ENCODE measurements around the gene TMEM59.
A peak's percentile ranks its signal among the peaks of the same experiment; 100 is the strongest.
"Not testable (repeated sequence)": the region's sequence is repeated elsewhere in the genome, so short reads cannot be mapped to it uniquely, and the experiment has no call there.

The TMEM59 gene

DNA sequence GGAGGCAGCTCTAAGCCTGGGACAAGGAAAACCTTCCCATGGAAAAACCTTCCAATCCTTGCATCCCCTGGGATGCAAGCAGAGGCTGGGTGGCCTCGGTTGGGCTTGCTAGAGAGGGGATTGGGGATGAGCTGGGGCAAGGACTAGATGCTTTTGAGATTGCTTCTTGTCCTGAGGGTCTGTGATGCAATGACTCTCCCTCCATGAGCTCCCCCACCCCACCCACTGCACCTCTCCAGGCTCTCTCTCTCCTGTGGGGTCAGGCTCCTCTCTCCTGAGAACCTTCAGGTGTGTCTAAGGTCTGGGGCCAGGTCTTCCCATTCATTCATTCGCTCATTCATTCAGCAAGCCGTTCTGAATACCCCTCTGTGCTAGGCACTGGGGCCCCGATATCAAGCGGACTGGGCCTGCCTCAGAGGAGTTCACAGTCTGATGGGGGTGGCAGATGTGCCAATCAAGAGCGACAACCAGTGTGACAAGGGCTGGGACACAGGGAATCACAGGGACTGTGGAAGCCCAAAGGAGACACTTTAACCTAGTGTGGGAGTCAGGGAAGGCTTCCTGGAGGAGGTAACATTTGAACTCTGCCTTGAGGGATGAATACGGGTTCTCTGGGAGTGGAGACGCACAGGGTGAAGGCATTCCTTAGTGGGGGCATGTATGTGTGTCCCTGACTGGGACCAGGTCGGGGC, 41.5 kb downstream of the TMEM59 start:
- DNase-seq: no peak

DNA sequence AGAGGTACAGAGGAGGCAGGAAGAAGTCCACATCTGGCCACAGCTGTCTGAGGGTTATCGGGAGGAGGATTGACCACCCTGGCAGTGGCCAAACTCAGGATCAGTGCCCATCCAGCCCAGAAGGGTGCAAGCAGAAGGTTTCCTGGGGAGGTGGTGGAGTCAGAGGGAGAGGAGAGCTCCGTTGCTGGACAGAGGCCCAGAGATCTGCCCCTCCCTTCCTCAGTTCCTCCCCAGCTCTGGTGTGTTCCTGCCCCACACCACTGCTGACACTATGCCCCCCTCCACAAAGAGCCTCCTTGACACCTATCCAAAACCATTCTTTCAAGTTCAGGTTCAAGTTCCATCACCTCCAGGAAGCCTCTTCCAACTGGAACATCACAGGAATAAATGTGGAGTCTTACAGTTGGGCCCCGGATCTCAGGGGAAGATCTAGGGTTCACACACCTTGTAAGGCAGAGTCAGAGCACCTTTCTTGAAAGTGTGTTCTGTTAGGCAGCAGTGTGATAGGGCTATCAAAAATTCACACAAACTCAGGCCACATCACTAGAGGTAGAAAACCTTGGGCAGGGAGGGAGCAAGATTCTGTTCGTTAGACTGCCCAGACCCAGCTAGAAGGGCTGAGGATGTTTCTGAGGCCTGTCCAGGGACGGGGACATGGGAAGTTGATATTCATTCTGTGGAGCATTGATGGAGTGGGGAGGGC, 42.4 kb downstream of the TMEM59 start:
- no peak for DNase-seq

DNA sequence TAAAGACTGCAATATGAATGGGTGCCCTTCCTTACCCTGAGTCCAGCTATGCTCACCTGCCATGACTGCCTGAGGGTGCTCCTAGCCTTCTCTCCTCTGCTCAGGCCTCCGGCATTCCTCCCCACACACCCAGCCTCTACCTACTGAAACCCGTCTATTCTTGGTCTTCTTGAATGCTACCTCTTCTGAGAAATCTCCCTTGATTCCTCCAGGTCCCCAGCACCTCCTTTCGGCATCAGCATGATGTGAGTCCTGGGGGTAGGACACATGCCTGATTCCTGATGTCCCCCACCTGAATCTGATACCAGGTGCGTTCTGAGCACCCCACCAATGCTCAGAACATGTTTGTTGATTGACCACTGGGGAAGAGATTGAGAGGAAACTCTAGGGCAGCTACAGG, 43.6 kb downstream of the TMEM59 start:
- no peak for DNase-seq

DNA sequence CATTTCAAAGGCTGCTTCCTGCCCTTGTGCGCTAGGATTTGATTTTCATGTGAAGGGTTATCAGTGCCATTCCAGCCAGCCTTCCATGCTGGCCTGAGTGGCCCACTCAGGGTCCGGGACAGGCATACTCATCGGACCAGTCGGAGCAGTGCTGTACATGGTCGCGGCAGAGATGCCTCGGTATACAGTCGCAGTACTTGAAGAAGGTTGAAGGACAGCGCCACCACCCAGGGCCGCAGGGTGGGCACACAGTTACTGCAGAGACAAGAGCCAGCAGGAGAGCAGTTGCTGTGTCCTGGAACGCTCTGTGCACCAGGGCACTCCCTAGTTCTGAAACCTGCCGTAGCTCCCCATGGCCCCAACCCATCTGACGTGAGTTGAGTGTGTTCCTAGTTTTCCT, 44.1 kb downstream of the TMEM59 start:
- no peak for DNase-seq

DNA sequence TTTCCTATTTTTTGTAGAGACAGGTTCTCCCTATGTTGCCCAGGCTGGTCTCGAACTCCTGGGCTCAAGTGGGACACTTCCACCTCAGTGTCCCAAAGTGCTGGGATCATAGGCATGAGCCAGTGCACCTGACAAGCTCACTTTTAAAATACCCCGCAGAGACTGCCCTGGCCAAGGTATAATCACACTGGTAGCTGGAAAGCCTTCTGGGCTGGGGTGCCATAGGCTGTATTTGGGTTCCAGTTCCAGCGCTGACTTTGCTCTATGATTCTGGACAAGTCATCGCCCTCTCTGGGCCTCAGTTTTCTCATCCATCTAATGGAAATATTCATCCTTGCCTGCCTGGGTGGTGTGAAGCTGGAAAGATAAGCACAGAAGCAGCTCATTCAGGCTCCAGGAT, 45.4 kb downstream of the TMEM59 start:
- DNase-seq: no peak

DNA sequence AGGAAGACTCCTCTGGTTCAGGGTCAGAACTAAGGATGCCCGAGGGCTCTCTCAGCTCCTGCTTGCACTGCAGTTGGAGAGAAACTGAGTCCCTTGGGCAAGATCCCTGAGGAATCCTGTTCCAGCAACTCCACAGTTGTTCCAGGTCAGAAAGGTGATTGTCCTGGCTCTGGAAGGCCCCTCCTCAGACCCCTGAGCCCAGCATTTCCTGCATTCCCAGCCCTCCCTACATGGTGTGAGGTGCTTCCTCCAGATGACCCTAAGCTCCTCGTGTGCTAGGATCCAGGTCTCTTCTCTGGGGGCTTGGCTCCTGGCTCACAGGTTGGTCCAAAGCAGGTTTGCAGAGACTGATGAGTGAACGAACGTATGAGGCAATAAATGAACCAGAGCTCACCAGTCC, 46.5 kb downstream of the TMEM59 start:
- DNase-seq: no peak

DNA sequence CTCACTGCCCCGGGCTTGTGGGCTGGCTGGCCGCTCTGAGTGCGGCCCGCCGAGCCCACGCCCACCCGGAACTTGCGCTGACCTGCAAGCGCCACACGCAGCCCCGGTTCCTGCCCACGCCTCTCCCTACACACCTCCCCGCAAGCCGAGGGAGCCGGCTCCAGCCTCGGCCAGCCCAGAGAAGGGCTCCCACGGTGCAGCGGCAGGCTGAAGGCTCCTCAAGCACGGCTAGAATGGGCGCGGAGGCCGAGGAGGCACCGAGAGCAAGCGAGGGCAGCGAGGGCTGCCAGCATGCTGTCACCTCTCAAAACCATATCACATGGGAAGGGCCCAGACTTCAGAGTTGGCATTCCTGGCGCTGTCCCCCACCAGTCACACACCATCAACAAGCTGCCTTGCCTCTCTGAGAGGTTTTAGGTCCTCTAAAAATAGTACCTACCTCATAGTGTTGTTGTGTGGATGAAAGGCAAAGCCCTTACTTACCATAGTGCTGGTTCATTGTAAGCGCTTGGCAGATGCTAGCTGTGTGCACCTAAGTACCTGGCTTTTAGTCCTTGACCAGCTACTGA, 48.4 kb downstream of the TMEM59 start:
- no peak for DNase-seq

DNA sequence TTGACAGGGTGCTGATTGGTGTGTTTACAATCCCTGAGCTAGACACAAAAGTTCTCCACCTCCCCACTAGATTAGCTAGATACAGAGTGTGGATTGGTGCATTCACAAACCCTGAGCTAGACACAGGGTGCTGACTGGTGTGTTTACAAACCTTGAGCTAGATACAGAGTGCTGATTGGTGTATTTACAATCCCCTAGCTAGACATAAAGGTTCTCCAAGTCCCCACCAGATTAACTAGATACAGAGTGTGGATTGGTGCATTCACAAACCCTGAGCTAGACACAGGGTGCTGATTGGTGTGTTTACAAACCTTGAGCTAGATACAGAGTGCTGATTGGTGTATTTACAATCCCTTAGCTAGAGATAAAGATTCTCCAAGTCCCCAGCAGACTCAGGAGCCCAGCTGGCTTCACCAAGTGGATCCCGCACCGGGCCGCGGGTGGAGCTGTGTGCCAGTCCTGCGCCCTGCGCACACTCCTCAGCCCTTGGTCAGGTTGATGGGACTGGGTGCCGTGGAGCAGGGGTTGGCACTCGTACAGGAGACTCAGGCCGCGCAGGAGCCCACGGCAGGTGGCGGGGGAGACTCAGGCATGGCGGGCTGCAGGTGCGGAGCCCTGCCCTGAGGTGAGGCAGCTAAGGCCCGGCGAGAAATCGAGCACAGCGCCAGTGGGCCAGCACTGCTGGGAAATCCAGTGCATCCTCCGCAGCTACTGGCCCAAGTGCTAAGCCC, 49.1 kb downstream of the TMEM59 start:
- DNase-seq: not testable (repeated sequence)

DNA sequence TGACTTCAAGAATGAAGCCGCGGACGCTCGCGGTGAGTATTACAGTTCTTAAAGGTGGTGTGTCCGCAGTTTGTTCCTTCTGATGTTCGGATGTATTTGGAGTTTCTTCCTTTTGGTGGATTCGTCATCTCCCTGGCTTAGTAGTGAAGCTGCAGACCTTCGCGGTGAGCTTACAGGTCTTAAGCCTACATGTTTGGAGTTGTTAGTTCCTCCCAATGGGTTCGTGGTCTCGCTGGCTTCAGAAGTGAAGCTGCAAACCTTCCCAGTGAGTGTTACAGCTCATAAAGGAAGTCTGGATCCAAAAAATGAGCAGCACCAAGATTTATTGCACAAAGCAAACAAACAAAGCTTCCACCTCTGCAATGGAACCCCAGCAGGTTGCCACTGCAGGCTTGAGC, 49.8 kb downstream of the TMEM59 start:
- no peak for DNase-seq

DNA sequence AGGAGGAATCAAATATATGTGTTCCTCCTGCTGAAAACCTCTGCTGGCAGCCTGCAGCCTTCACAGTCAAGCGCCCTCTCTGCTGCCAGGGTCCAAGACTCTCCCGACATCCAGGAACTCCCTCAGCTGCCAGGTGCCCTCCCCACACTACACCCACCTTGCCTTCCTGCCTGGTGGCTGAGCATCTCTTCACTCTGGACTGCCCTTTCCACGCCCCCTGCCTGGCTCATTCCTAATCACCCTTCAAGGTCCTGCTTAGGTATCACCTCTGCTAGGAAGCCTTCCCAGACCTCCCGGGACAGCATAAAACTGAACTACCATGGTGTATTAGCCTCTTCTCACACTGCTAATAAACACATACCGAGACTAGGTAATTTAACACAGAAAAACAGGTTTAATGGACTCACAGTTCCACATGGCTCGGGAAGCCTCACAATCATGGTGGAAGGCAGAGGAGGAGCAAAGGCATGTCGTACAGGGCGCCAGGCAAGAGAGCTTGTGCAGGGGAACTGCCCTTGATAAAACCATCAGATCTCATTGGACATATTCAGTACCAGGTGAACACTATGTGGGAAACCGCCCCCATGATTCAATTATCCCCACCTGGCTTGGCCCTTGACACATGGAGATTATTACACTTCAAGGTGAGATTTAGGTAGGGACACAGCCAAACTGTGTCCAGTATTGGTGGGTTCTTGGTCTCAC, 50.3 kb downstream of the TMEM59 start:
- no peak for DNase-seq

DNA sequence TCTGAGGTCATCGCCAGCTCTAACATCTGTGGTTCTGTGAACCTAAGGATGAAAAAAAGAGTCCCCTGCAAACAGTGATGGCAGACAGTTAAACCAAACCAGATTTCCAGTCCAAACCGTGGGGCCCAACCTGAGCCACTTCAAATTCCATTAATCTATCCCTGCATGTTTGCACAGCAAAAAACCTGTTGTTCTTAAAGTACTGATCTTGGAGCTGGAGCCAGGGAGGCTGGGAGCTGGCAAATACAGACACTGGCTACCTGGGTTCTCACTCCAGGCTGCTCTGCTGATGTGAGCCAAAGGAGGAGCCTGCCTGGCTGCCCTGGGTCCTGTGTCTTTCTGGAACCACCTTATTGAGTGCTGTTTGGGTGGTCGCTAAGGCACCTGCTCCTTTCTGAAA, 51.4 kb downstream of the TMEM59 start:
- no peak for DNase-seq

DNA sequence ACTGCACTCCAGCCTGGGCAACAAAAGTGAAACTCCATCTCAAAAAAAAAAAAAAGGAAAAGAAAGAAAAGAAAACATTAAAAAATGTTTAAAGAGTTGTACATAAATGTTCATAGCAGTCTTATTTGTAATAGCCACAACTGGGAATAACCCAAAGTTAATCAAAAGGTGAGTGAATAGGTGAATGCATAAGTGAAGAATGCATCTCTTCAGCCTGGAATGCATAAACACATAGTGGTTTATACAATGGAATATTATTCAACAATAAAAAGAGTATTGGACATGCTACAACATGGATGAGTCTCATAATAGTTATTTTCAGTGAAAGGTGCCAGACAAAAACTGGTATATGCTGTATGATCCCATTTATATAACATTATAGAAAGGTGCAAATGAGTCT, 53.1 kb downstream of the TMEM59 start:
- no peak for DNase-seq

DNA sequence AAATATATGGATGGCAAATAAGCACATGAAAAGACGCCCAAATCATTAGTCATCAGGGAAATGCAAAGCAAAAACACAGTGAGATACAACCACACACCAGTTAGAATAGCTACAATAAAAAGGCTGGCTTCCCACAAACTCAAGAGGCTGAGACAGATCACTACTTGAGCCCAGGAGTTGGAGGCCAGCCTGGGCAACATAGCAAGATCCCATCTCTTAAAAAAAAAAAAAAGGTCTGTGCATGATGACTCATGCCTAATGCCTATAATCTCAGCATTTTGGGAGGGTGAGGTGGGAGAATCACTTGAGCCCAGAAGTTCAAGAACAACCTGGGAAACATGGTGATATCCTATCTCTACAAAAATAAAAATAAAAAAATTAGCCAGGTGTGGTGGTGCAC, 54.8 kb downstream of the TMEM59 start:
- DNase-seq: no peak

DNA sequence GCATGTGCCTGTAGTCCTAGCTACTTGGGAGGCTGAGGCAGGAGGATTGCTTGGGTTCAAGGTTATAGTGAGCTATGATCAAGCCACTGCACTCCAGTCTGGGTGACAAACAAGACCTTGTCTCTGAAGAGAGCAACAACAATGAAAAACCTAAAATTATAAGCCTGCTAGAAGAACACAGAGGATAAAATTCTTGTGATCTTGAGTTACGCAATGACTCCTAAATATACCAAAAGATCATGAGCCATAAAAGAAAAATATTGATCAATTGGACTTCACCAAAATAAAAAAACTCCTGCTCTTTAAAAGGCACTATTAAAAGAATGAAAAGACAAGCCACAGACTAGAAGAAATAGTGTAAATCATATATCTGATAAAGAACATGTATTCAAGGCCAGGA, 57.3 kb downstream of the TMEM59 start:
- no peak for DNase-seq

DNA sequence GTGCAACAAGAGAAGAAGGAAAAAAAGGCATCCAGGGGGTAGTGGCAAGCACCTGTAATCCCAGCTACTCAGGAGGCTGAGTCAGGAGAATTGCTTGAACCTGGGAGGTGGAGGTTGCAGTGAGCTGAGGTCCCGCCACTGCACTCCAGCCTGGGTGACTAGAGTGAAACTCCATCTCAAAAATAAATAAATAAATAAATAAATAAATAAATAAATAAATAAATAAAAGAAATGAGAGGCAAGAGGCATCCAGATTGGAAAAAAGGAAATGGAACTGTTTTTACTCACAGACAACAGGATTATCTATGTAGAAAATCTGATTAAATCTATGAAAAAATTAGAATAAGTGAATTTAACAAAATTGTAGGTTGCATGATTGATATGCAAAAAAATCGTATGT, 58.5 kb downstream of the TMEM59 start:
- DNase-seq: not testable (repeated sequence)

DNA sequence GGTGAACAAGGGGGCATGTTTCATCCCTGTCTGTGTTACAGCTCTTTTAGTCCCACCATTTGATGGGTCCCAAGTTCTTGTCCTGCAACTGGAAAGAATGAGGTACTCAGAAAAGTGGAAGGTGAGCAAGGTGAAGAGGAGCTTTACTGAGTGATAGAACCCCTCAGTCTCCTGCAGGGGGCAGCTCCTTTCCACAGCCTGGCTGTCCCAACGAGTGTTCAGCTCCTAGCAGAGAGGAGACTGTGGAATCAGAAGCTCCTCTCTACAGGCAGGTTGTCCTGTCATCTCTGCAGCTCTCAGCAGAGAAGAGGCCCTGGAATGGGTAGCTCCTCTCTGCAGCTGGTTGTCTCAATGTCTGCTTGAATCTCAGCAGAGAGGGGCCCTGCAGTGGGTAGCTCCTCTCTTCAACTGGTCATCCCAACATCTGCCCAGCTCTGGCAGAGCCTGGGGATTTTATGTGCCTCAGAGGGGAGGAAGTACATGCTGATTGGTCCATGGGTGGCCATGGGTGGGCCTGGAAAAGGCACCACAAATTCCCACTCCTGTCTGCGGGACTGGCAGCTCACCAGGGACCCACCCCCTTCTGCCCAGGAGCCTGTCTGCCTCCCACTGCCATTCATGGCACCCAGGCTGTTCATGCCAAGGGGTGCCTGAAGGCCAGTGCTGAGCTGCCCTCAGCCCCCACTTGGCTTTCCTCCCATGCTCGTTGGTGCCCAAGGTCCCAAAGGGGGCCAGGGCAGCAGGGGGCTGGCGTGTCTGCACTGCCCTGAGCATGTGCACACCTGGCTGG, 60.7 kb downstream of the TMEM59 start:
- no peak for DNase-seq

DNA sequence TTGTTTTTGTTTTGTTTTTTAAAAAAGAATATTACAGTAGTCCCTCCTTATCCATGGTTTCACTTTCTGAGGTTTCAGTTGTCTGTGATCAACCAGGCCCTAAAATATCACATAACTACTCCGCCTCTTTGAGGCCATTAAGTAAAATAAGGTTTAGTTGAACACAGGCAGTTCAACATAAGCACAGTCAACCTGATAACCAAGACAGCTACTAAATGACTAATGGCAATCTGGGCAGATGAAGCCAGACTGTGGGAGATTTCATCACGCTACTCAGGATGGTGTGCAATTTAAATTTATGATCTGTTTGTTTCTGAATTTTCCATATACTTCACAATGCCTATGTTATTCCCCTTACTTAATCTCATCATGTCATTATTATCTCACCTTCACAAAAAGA, 65.1 kb downstream of the TMEM59 start:
- no peak for DNase-seq

DNA sequence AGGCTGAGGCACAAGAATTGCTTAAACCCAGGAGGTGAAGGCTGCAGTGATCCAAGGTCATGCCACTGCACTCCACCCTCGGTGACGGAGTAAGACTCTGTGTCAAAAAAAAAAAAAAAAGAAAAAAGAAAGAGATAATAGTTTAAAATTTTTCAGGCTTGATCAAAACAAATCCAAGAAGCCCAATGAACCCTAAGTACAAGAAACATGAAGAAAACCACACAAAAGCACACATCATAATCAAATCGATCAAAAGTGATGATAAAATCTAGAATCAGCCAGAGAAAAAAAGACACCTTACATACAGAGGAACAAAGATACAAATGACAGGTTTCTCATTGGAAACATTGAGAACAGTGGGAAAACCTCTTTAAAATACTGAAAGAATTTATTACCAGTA, 66.5 kb downstream of the TMEM59 start:
- no peak for DNase-seq

DNA sequence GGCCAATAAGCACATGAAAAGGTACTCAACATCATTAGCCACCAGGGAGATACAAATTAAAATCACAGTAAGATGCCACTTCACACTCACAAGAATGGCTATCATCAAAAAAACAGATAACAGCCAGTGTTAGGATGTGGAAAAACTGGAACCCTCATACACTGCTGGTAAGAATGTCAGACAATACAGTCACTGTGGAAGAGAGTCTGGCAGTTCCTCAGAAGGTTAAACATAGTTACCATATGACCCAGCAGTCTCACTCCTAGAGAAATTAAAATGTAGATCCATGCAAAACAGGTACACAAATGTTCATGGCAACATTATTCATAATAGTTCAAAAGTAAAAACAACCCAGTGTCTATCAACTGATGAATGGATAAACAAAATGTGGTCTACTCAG, 68.3 kb downstream of the TMEM59 start:
- DNase-seq: no peak

DNA sequence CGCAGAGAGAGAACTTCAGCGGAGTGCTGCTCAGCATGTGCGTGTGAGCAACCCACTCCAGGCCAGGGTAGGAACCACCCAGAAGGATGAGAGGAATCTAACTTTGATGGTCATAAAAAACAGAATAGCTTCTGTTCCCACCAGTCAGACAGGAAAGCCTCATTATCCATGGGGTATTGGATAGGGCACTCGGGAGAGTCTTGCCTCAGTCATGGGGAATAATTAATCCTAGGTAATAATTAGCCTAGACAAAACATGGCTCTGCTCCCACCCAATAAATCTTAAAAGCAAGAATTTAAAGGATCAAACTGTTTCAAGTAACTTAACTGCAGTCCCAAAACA, 70.3 kb downstream of the TMEM59 start:
- DNase-seq: no peak

DNA sequence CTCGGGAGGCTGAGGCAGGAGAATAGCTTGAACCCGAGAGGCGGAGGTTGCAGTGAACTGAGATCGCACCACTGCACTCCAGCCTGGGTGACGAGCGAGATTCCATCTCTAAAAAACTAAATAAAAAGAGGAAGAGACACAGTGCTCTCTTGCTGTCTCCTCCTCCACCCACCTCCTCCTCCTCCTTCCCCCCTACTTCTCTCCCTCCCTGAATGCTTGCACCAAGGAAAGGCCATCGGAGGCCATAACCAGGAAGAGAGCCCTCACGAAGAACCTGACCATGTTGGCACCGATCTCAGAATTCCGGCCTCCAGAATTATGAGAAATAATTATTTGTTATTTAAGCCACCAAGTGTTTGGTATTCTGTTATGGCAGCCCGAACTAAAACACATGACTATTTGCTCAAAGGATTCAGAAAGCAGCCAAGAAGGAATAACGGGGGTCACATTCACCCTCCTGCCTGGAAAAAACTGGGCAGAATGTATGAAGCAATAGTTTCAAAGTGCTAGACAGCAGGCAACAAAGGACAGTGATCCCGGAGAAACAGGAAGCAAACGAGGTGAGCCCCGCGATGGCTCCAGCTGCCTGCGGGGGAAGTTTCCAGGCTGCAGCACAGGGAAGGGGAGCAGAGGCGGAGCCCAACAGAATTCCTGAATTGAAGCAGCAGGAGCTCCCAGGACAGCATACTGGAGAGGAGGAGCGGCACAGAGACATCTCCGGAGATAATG, 70.8 kb downstream of the TMEM59 start:
- DNase-seq: peak; percentile 60

DNA sequence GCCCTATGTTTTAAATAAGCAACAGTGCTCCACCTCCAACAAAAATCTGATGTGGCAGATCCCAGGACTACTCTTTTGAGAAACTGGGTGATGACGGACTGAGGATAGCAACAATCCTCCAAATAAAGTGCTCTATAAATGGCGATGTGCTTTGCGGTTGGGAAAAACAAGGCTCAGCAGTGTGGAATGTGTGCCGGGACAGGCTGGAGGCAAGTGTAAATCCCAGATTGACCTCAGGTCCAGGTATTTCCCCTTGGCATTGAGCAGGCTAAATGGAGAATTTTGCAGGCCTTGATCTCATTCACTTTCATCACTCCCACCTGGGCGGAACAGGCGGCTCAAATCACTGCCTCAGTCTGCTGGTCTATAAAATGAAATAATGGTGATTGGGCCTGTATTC, 71.8 kb downstream of the TMEM59 start:
- no peak for DNase-seq
